NT2/D1 (cell line): ENCODE results near the gene USP54.
"Not testable (repeated sequence)": the region's sequence is repeated elsewhere in the genome, so short reads cannot be mapped to it uniquely, and the experiment has no call there.

Experiments
- DNase-seq: peaks from one replicate; pipeline ENCODE4 v3.0.0-alpha.2; 2011; ENCODE audit warnings: low read depth, low spot score
- H3K27me3 ChIP-seq: 2 replicates; pipeline ENCODE4 v1.6.0; 2011; ENCODE audit warnings: mild to moderate bottlenecking; ENCODE audit not compliant: insufficient read length, insufficient read depth
- H3K36me3 ChIP-seq: 2 replicates; pipeline ENCODE4 v1.6.1; 2011; ENCODE audit warnings: mild to moderate bottlenecking, low read length, mixed read lengths; ENCODE audit not compliant: insufficient read depth, insufficient read length
- H3K4me1 ChIP-seq: 2 replicates; pipeline ENCODE4 v1.5.1; 2011; ENCODE audit not compliant: insufficient read depth, insufficient read length
- H3K4me3 ChIP-seq: 2 replicates; pipeline ENCODE4 v1.5.1; 2011; ENCODE audit warnings: low read depth; ENCODE audit not compliant: insufficient read length
- H3K9ac ChIP-seq: 2 replicates; pipeline ENCODE4 v1.6.0; 2011; ENCODE audit warnings: low read depth; ENCODE audit not compliant: insufficient read length
- H3K9me3 ChIP-seq: 2 replicates; pipeline ENCODE4 v1.5.1; 2011; ENCODE audit warnings: mild to moderate bottlenecking, low read length; ENCODE audit not compliant: insufficient read depth
- SUZ12 ChIP-seq: IDR thresholded peaks from 2 replicates; pipeline ENCODE4 v1.6.1; 2011; ENCODE audit not compliant: insufficient read length, insufficient read depth; ENCODE audit errors: extremely low read depth
- YY1 ChIP-seq: IDR thresholded peaks from 2 replicates; pipeline ENCODE4 v1.6.1; 2011; ENCODE audit not compliant: insufficient read length, insufficient read depth
- ZNF274 ChIP-seq: IDR thresholded peaks from 2 replicates; pipeline ENCODE4 v1.6.1; 2011; ENCODE audit warnings: mild to moderate bottlenecking, low read depth, low read length

USP54 gene

GRCh38 chr10:73625884-73626752, 35.0 kb upstream of the USP54 start:
- peaks cover 2% of the 10 kb centered on the region for H3K36me3 ChIP-seq
- H3K27me3 ChIP-seq: no peaks in the 10 kb centered on the region
- H3K9me3 ChIP-seq: no peaks in the 10 kb centered on the region
- H3K4me1 ChIP-seq: no peaks in the 10 kb centered on the region
- peak; percentile 92 for DNase-seq
- peak overlapping the region; percentile 94 for H3K4me3 ChIP-seq
- TF ChIP-seq SUZ12 (no peak), ZNF274 (no peak), YY1 (peak; percentile 79)
- H3K9ac ChIP-seq: peak overlapping the region; percentile 92

- Histone ChIP-seq H3K9ac (peak overlapping the region; percentile 82), H3K36me3 (peaks cover 2% of the 10 kb centered on the region), H3K4me1 (no peaks in the 10 kb centered on the region), H3K27me3 (no peaks in the 10 kb centered on the region), H3K4me3 (peak overlapping the region; percentile 74), H3K9me3 (no peaks in the 10 kb centered on the region)
- DNase-seq: peak; percentile 39
- TF ChIP-seq YY1 (no peak), SUZ12 (no peak), ZNF274 (no peak)
Observed at GRCh38 chr10:73625004-73625883, 34.1 kb upstream of the USP54 start.

- Histone ChIP-seq H3K27me3 (no peaks in the 10 kb centered on the region), H3K36me3 (no peaks in the 10 kb centered on the region), H3K9ac (no peak overlapping the region), H3K4me3 (no peak overlapping the region), H3K9me3 (no peaks in the 10 kb centered on the region), H3K4me1 (no peaks in the 10 kb centered on the region)
- no peak for DNase-seq
- no peak for TF ChIP-seq YY1
- no peak for TF ChIP-seq SUZ12
- no peak for TF ChIP-seq ZNF274
Observed at GRCh38 chr10:73623056-73623455, 31.9 kb upstream of the USP54 start.

- not testable (repeated sequence) for H3K9me3 ChIP-seq, H3K9ac ChIP-seq, H3K4me3 ChIP-seq, H3K27me3 ChIP-seq, DNase-seq, H3K36me3 ChIP-seq, H3K4me1 ChIP-seq
Observed at GRCh38 chr10:73620974-73621373, 29.8 kb upstream of the USP54 start.

GRCh38 chr10:73617143-73617542, 26.0 kb upstream of the USP54 start:
- DNase-seq, H3K4me3 ChIP-seq, H3K9me3 ChIP-seq, H3K36me3 ChIP-seq, H3K4me1 ChIP-seq, H3K9ac ChIP-seq, H3K27me3 ChIP-seq: not testable (repeated sequence)

GRCh38 chr10:73614720-73615119, 23.6 kb upstream of the USP54 start:
- Histone ChIP-seq H3K27me3 (no peaks in the 10 kb centered on the region), H3K4me3 (no peak overlapping the region), H3K9me3 (no peaks in the 10 kb centered on the region), H3K9ac (no peak overlapping the region), H3K36me3 (no peaks in the 10 kb centered on the region), H3K4me1 (no peaks in the 10 kb centered on the region)
- DNase-seq: no peak
- TF ChIP-seq ZNF274: no peak
- no peak for TF ChIP-seq SUZ12
- no peak for TF ChIP-seq YY1

- Histone ChIP-seq H3K4me3 (no peak overlapping the region), H3K4me1 (no peaks in the 10 kb centered on the region), H3K27me3 (no peaks in the 10 kb centered on the region), H3K9me3 (no peaks in the 10 kb centered on the region), H3K36me3 (no peaks in the 10 kb centered on the region), H3K9ac (no peak overlapping the region)
- DNase-seq: no peak
- TF ChIP-seq ZNF274 (no peak), SUZ12 (no peak), YY1 (no peak)
Observed at GRCh38 chr10:73609116-73609515, 18.0 kb upstream of the USP54 start.
